Activated B cell treated with CpG ODN at 0.5 μM for 24 hours (primary cell): ENCODE results near the gene ZHX3. TPM values are rescaled to one million over a fixed set of nuclear protein-coding genes. Genes with fewer than 3 reads are reported as not detected.

Experiments used
- ATAC-seq: fragments of 200-7000 bp; cut with Tn5 transposase; one replicate; pipeline ENCODE4 v1.10.0; 2021; ENCODE audit warnings: low read depth, mild to moderate bottlenecking, moderate library complexity
- CTCF ChIA-PET: fragments of 350-600 bp; sonication (Branson Sonifier 250); formaldehyde crosslinking; loops from one replicate; lab custom pipeline; 2021; ENCODE audit warnings: antibody characterized with exemption; lab: Charles Lee
- POLR2A ChIA-PET: fragments of 350-600 bp; sonication (Branson Sonifier 250); formaldehyde crosslinking; loops from one replicate; lab custom pipeline; 2021; ENCODE audit warnings: antibody characterized with exemption; lab: Charles Lee
- DNase-seq: peaks from one replicate; pipeline ENCODE4 v3.0.0; 2022
- H3K27ac Mint-ChIP-seq: one replicate; pipeline ENCODE4 v1.8.0; 2020; ENCODE audit warnings: mixed read lengths
- H3K27me3 Mint-ChIP-seq: one replicate; pipeline ENCODE4 v1.8.0; 2021; ENCODE audit warnings: mixed read lengths
- H3K36me3 Mint-ChIP-seq: one replicate; pipeline ENCODE4 v1.8.0; 2021; ENCODE audit warnings: low read depth, mixed read lengths
- H3K4me1 Mint-ChIP-seq: one replicate; pipeline ENCODE4 v1.8.0; 2021; ENCODE audit warnings: mixed read lengths
- H3K4me3 Mint-ChIP-seq: one replicate; pipeline ENCODE4 v1.8.0; 2020; ENCODE audit warnings: mild to moderate bottlenecking, mixed read lengths
- H3K9me3 Mint-ChIP-seq: one replicate; pipeline ENCODE4 v1.8.0; 2020; ENCODE audit warnings: mixed read lengths
- intact Hi-C: fragments of 100-400 bp; cut with micrococcal nuclease; formaldehyde crosslinking; loops from one replicate; pipeline ENCODE4 v1.15.1; 2024
- total RNA-seq: library from RNA; stranded (reverse); gene quantifications from 2 replicates; pipeline ENCODE4 v1.2.3, GENCODE V29; 2022
- TF ChIP-seq, protein P1 (sequence below): fragments of 200-600 bp; IDR thresholded peaks from one replicate; pipeline ENCODE4 v1.8.0; 2022; ENCODE audit warnings: antibody characterized with exemption, mild to moderate bottlenecking

Gene ZHX3
- total RNA-seq, 1 donor from 2014 or later = 21.2 TPM

- CTCF ChIA-PET = no interaction called here
- DNase-seq = no peak
- Mint-ChIP-seq H3K27me3 (peaks cover 14% of the 10 kb centered on the region), H3K36me3 (no peaks in the 10 kb centered on the region), H3K9me3 (no peaks in the 10 kb centered on the region), H3K27ac (no peak overlapping the region), H3K4me1 (peaks cover 3% of the 10 kb centered on the region), H3K4me3 (no peak overlapping the region)
- intact Hi-C loops = no loop called here
- ATAC-seq = no peak
- TF ChIP-seq, protein P1, sequence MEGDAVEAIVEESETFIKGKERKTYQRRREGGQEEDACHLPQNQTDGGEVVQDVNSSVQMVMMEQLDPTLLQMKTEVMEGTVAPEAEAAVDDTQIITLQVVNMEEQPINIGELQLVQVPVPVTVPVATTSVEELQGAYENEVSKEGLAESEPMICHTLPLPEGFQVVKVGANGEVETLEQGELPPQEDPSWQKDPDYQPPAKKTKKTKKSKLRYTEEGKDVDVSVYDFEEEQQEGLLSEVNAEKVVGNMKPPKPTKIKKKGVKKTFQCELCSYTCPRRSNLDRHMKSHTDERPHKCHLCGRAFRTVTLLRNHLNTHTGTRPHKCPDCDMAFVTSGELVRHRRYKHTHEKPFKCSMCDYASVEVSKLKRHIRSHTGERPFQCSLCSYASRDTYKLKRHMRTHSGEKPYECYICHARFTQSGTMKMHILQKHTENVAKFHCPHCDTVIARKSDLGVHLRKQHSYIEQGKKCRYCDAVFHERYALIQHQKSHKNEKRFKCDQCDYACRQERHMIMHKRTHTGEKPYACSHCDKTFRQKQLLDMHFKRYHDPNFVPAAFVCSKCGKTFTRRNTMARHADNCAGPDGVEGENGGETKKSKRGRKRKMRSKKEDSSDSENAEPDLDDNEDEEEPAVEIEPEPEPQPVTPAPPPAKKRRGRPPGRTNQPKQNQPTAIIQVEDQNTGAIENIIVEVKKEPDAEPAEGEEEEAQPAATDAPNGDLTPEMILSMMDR = no peak
- POLR2A ChIA-PET = no interaction called here
Measured at GRCh38 chr20:41361757-41362747, 44.5 kb upstream of the ZHX3 start.

DNA sequence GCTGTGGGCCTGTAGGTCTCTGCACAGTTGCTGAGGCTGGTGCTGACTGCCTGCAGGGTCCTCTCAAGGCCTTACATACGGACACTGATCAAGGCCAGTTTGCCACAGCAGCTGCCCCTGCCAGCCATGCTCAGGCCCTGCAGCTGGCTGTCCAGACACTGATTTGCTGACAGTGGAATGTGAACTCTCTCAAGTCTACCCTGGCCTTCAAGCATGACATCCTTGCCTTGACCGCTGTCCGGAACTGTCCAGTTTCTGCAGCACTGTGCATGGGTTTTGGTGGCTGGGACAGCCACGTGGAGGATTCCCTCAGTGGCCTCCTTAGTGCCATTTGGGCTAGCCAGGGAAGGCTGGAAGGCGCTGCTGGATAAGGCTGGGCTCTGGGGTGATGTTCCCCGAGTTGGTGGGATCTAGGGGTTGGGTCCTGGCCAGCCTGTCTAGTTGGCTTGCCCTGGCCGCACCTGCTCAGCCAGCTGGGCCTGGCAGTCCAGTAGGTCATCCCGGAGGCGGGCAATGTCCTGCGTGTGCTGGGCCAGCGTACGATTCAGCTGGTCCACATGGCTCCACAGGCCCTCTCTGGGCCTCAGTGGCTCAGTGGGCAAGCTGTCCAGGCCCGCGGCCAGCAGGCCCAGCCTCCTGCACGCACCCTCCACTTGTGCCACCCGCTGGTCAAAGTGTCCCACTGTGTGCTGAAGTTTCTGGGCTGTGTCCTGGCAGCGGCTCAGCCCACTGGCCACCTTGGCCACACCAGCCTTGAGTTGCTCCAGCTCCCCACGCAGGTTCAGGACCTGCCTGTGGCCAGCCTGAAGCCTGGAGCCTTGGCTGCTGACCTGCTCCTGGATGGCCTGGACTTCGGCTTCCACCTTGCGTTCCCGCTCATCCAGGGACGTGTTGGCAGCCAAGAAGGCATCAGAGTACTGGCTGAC is 43.6 kb upstream of the ZHX3 start:
- no peaks in the 10 kb centered on the region for H3K36me3 Mint-ChIP-seq
- TF ChIP-seq, protein P1 = no peak
- no peak overlapping the region for H3K27ac Mint-ChIP-seq
- no peak for ATAC-seq
- no peak for DNase-seq
- H3K4me3 Mint-ChIP-seq = no peak overlapping the region
- H3K27me3 Mint-ChIP-seq = peaks cover 13% of the 10 kb centered on the region
- POLR2A ChIA-PET = no interaction called here
- CTCF ChIA-PET = no interaction called here
- intact Hi-C loops = no loop called here
- peaks cover 2% of the 10 kb centered on the region for H3K4me1 Mint-ChIP-seq
- H3K9me3 Mint-ChIP-seq = no peaks in the 10 kb centered on the region

- intact Hi-C loops = no loop called here
- ATAC-seq = no peak
- TF ChIP-seq, protein P1 = no peak
- POLR2A ChIA-PET = no interaction called here
- DNase-seq = no peak
- Mint-ChIP-seq H3K36me3 (no peaks in the 10 kb centered on the region), H3K27me3 (peaks cover 3% of the 10 kb centered on the region), H3K9me3 (no peaks in the 10 kb centered on the region), H3K4me1 (no peaks in the 10 kb centered on the region), H3K4me3 (no peak overlapping the region), H3K27ac (no peak overlapping the region)
- CTCF ChIA-PET = interaction anchor here (0.9 kb wide), 1 partner anchor 186 kb away, joined by 3 read pairs; no protein-coding TSS in a partner anchor
Measured at GRCh38 chr20:41359541-41360011, 42.0 kb upstream of the ZHX3 start.

DNA sequence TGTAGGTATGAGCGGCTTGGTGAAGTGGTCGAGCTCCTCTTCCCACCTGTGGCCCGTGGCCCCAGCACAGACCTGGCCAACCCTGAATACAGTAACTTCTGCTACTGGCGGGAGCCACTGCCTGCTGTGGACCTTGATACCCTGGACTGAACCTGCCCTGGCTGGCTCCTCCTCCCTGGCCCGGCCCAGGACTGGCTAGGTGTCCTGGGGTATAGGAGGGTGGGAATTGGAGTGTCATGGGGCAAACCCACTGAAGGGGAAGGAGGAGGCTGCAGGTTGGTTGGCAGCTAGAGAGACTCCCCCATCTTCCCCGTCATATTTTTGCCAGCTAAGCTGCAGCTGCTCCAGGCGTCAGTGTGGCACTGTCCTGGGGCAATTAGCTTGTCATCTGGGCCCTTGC is 41.2 kb upstream of the ZHX3 start:
- no peaks in the 10 kb centered on the region for H3K4me1 Mint-ChIP-seq
- ChIA-PET CTCF (interaction anchor here (0.9 kb wide), 1 partner anchor 186 kb away, joined by 3 read pairs; no protein-coding TSS in a partner anchor), POLR2A (interaction anchor here (0.6 kb wide), 1 partner anchor 14 kb away, joined by 3 read pairs; no protein-coding TSS in a partner anchor)
- no peak overlapping the region for H3K4me3 Mint-ChIP-seq
- no peaks in the 10 kb centered on the region for H3K9me3 Mint-ChIP-seq
- intact Hi-C loops = no loop called here
- DNase-seq (no peak), ATAC-seq (no peak)
- H3K27ac Mint-ChIP-seq = no peak overlapping the region
- H3K36me3 Mint-ChIP-seq = no peaks in the 10 kb centered on the region
- no peaks in the 10 kb centered on the region for H3K27me3 Mint-ChIP-seq
- TF ChIP-seq, protein P1 = no peak
